K562 (cell line): ENCODE measurements around the gene VEZF1. TPM values are rescaled to one million over a fixed set of nuclear protein-coding genes. Genes with fewer than 3 reads are reported as not detected.
A peak's percentile ranks its signal among the peaks of the same experiment; 100 is the strongest.

Experiments used
- BRCA1 ChIP-seq, 2 experiments: fragments of 450-650 bp in 1 of 2; sonication (generic) in 1 of 2; formaldehyde crosslinking in 1 of 2; IDR thresholded peaks; 2 replicates each; pipeline versions ENCODE4 v1.5.0 to v1.6.1; 2017 to 2020; ENCODE audit warnings: mild to moderate bottlenecking in 1 of 2, missing genetic modification reagents in 1 of 2
- BRF1 ChIP-seq: IDR thresholded peaks from 3 replicates; pipeline ENCODE4 v1.6.1; 2011; ENCODE audit warnings: borderline replicate concordance, mild to moderate bottlenecking; ENCODE audit not compliant: insufficient read length; ENCODE audit errors: extremely low read depth
- CCNT2 ChIP-seq: IDR thresholded peaks from 2 replicates; pipeline ENCODE4 v1.6.1; 2011; ENCODE audit warnings: borderline replicate concordance, low read depth, mild to moderate bottlenecking, moderate library complexity, mixed read lengths, low read length; ENCODE audit not compliant: insufficient read length; ENCODE audit errors: extremely low read depth
- CEBPG ChIP-seq, 3 experiments: fragments of 200-800 bp in 1 of 3; sonication (Bioruptor generic) in 1 of 3; sonication (generic) in 1 of 3; formaldehyde crosslinking in 1 of 3; IDR thresholded peaks in 2 of 3; conservative IDR thresholded peaks in 1 of 3; 2 replicates each; pipeline versions ENCODE4 v1.6.1 to v1.8.0; 2016 to 2022; ENCODE audit warnings: missing compliant biosample characterization in 2 of 3, missing genetic modification characterization in 2 of 3, mild to moderate bottlenecking in 1 of 3, missing genetic modification reagents in 1 of 3
- COPS2 ChIP-seq: fragments of 450-650 bp; conservative IDR thresholded peaks from 2 replicates; pipeline ENCODE4 v1.6.1; 2016; ENCODE audit warnings: mild to moderate bottlenecking, moderate library complexity
- CSDE1 ChIP-seq, 2 experiments: fragments of 450-650 bp; IDR thresholded peaks; 2 replicates each; pipeline ENCODE4 v1.6.1; 2016; ENCODE audit warnings: mild to moderate bottlenecking in 1 of 2
- DIDO1 ChIP-seq: fragments of 450-650 bp; IDR thresholded peaks from 2 replicates; pipeline ENCODE4 v1.6.1; 2016; ENCODE audit warnings: low read depth, missing biosample characterization, missing genetic modification characterization
- EGR1 ChIP-seq: fragments of 450-650 bp; conservative IDR thresholded peaks from 2 replicates; pipeline ENCODE4 v1.6.1; 2017; ENCODE audit warnings: mild to moderate bottlenecking
- ELF2 ChIP-seq: fragments of 250-450 bp; sonication (Bioruptor Pico); IDR thresholded peaks from 2 replicates; pipeline ENCODE4 v1.5.0; 2021; ENCODE audit warnings: mild to moderate bottlenecking
- ETV5 ChIP-seq: sonication (generic); formaldehyde crosslinking; IDR thresholded peaks from 2 replicates; pipeline ENCODE4 v1.4.0; 2020; ENCODE audit warnings: low read depth, mild to moderate bottlenecking, missing genetic modification reagents
- IRF1 ChIP-seq: sonication (generic); formaldehyde crosslinking; IDR thresholded peaks from 2 replicates; pipeline ENCODE4 v1.8.0; 2022; ENCODE audit warnings: missing genetic modification reagents, mild to moderate bottlenecking, borderline replicate concordance
- JUN ChIP-seq, 2 experiments: sonication (generic) in 1 of 2; formaldehyde crosslinking in 1 of 2; IDR thresholded peaks; 2 replicates each; pipeline versions ENCODE4 v1.6.1 to v1.8.0; 2012 to 2022; ENCODE audit warnings: borderline replicate concordance in 2 of 2, mild to moderate bottlenecking in 2 of 2, improper control_type of control experiment in 1 of 2, low read depth in 1 of 2, low read length in 1 of 2, missing genetic modification reagents in 1 of 2
- MAZ ChIP-seq, 2 experiments: fragments of 450-650 bp in 1 of 2; sonication (generic) in 1 of 2; formaldehyde crosslinking; IDR thresholded peaks in 1 of 2; conservative IDR thresholded peaks in 1 of 2; 2 replicates each; pipeline versions ENCODE4 v1.4.0 to v1.5.0; 2020; ENCODE audit warnings: mild to moderate bottlenecking in 1 of 2, missing genetic modification reagents in 1 of 2
- MIER1 ChIP-seq: fragments of 450-650 bp; IDR thresholded peaks from 2 replicates; pipeline ENCODE4 v1.6.1; 2016; ENCODE audit warnings: antibody characterized with exemption, mild to moderate bottlenecking, low read depth
- NEUROD1 ChIP-seq: fragments of 150-350 bp; IDR thresholded peaks from 2 replicates; pipeline ENCODE4 v1.6.1; 2014; ENCODE audit warnings: borderline replicate concordance, low read length, low read depth; ENCODE audit not compliant: partially characterized antibody
- NR2F6 ChIP-seq: fragments of 450-650 bp; formaldehyde crosslinking; IDR thresholded peaks from 2 replicates; pipeline ENCODE4 v1.4.0; 2020; ENCODE audit warnings: mild to moderate bottlenecking
- POLR2A ChIP-seq: fragments of 450-650 bp; conservative IDR thresholded peaks from 2 replicates; pipeline ENCODE4 v1.6.1; 2016
- POLR2AphosphoS2 ChIP-seq: IDR thresholded peaks from 2 replicates; pipeline ENCODE4 v1.6.1; 2012; ENCODE audit warnings: low read length, improper control_type of control experiment
- SMARCC2 ChIP-seq: fragments of 450-650 bp; IDR thresholded peaks from 2 replicates; pipeline ENCODE4 v1.6.1; 2017; ENCODE audit warnings: antibody characterized with exemption, moderate library complexity, mild to moderate bottlenecking, low read depth
- ZKSCAN1 ChIP-seq: fragments of 150-350 bp; IDR thresholded peaks from 2 replicates; pipeline ENCODE4 v1.6.1; 2016; ENCODE audit warnings: low read depth, low read length
- ZNF121 ChIP-seq: sonication (generic); formaldehyde crosslinking; conservative IDR thresholded peaks from 2 replicates; pipeline ENCODE4 v1.8.0; 2022; ENCODE audit warnings: missing genetic modification reagents
- ZNF217 ChIP-seq: sonication (generic); formaldehyde crosslinking; IDR thresholded peaks from 2 replicates; pipeline ENCODE4 v1.8.0; 2022; ENCODE audit warnings: mild to moderate bottlenecking, missing genetic modification reagents
- ZNF384 ChIP-seq: IDR thresholded peaks from 2 replicates; pipeline ENCODE4 v1.6.1; 2012; ENCODE audit warnings: low read depth, low read length, improper control_type of control experiment
- ZNF584 ChIP-seq: fragments of 200-800 bp; sonication (Bioruptor generic); IDR thresholded peaks from 2 replicates; pipeline ENCODE4 v1.6.1; 2016; ENCODE audit warnings: low read depth, mild to moderate bottlenecking, missing genetic modification characterization, missing compliant biosample characterization
- polyA plus RNA-seq, 8 experiments: library from polyadenylated mRNA; depleted of rRNA in 4 of 8; stranded (reverse) in 5 of 8; unstranded in 3 of 8; fragments of >200 nt; fragmentation: Nextera tagmentation in 2 of 8; fragmentation: Illumina TruSeq in 1 of 8; extraction: Ambion mirVana in 2 of 8; extraction: Trizol in 1 of 8; gene quantifications; 2 replicates each; pipeline versions ENCODE4 v1.2.1 to v1.2.3, GENCODE V29; 2011 to 2014; ENCODE audit warnings: inconsistent platforms in 1 of 8, missing spikeins in 1 of 8
- total RNA-seq, 7 experiments: library from RNA; depleted of rRNA in 6 of 7; stranded (reverse); fragments of >200 nt in 6 of 7; fragmentation: Illumina TruSeq in 2 of 7; extraction: Trizol in 2 of 7; gene quantifications; 2 replicates each; pipeline versions ENCODE4 v1.2.1 to v1.2.3, GENCODE V29; 2011 to 2021; ENCODE audit warnings: low replicate concordance in 1 of 7

VEZF1 gene
- total and polyA plus RNA-seq, 9 of the 15 experiments (the other 6 are each of a cell fraction or from before 2014, with no cell fraction given) = 9.5 to 33.4 (median 22.1) TPM

GRCh38 chr17:58006924-58007780, 19.1 kb upstream of the VEZF1 start, which contains the start of gene SRSF1 (continued):
- peak; percentile 84 for TF ChIP-seq ETV5
- TF ChIP-seq CEBPG (CRISPR knock-in tag; IDR thresholded peaks at IDR 0.05) = no peak
- TF ChIP-seq CEBPG (tag; conservative IDR thresholded peaks at IDR 0.05 in 1 of 2, IDR thresholded peaks at IDR 0.05 in 1 of 2) = no peak
- 0 out of 2 replicates have a peak, but pooled peaks have one; percentile 76 for TF ChIP-seq IRF1
- no peak; the same call in 1 of the 2 replicates for TF ChIP-seq DIDO1 (tag)
- TF ChIP-seq ZNF121 = no peak
- no peak for TF ChIP-seq NR2F6 (CRISPR knock-in tag)
- TF ChIP-seq CCNT2 = peak; percentile 56
- TF ChIP-seq ELF2 (CRISPR knock-in tag) = peak; percentile 82
- TF ChIP-seq POLR2AphosphoS2 = peak; percentile 77; the same call in 1 of the 2 replicates
- no peak for TF ChIP-seq COPS2
- 0 out of 2 replicates have a peak, but pooled peaks have one; percentile 15 for TF ChIP-seq ZKSCAN1
- TF ChIP-seq ZNF217 (CRISPR knock-in tag) = no peak
- no peak for TF ChIP-seq BRF1
- TF ChIP-seq NEUROD1 = no peak
- peak; percentile 59 for TF ChIP-seq EGR1
- 0 out of 2 replicates have a peak, but pooled peaks have one; percentile 7 for TF ChIP-seq ZNF384
- peak; percentile 84 to 92 for TF ChIP-seq MAZ (CRISPR knock-in tag; conservative IDR thresholded peaks at IDR 0.05 in 1 of 2, IDR thresholded peaks at IDR 0.05 in 1 of 2)
- TF ChIP-seq CSDE1 (IDR thresholded peaks at IDR 0.05) = peak in 1 of 2 experiments; percentile 52; a peak in 1 of 4 replicates
- peak; percentile 98 for TF ChIP-seq POLR2A
- no peak for TF ChIP-seq SMARCC2
- 0 out of 2 replicates have a peak, but pooled peaks have one; percentile 39 for TF ChIP-seq MIER1
- no peak for TF ChIP-seq BRCA1 (IDR thresholded peaks at IDR 0.05)
- no peak for TF ChIP-seq BRCA1 (CRISPR knock-in tag; IDR thresholded peaks at IDR 0.05)
- TF ChIP-seq ZNF584 = no peak; the same call in 1 of the 2 replicates
- TF ChIP-seq JUN (IDR thresholded peaks at IDR 0.05; ENCODE audit: borderline replicate concordance, low read depth, low read length) = no peak
- TF ChIP-seq JUN (CRISPR knock-in tag; IDR thresholded peaks at IDR 0.05; ENCODE audit: borderline replicate concordance) = no peak
